Measurements from ENCODE around the gene ABT1.
A peak's percentile ranks its signal among the peaks of the same experiment; 100 is the strongest.

Gene ABT1

DNA sequence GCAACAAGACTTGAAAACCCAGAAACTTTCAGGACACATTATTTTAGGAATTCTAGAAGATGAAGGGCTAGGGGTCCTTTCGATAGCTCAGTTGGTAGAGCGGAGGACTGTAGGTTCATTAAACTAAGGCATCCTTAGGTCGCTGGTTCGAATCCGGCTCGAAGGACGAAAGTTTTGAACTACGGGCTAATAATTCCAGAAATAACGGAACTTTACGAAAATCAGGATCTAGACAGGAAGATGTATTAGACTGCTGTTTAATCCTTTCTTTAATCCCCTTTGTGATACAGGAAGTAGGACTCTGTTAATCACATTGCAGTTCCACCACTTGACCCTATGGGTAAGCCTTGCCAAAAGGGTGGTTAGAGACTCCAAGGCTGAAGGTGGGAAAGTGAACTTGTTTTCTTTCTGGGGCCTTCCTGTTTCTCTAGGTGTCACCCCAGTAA, 21.2 kb upstream of the ABT1 start:
- peak in 1 of 2 experiments; percentile 5 for DNase-seq

DNA sequence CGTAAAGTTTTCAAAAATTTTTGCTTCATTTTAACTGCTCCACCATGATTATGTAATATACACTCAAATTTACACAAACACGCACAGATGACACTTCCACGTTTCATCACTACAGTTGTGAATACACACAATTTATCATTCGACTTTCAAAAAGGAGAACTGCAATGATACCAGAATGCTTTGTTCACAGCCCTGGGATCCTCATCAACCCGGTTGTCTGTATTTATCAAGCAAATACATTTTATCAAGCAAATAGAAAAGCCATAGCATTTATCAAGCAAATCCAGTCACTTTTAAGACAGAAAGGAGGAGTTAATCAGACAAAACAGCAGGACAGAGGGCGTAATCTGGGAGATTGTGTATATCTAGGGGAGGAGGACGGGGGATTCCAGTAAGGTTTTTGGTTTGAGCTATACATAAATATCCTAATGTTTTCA, 20.3 kb upstream of the ABT1 start:
- no peak for DNase-seq

DNA sequence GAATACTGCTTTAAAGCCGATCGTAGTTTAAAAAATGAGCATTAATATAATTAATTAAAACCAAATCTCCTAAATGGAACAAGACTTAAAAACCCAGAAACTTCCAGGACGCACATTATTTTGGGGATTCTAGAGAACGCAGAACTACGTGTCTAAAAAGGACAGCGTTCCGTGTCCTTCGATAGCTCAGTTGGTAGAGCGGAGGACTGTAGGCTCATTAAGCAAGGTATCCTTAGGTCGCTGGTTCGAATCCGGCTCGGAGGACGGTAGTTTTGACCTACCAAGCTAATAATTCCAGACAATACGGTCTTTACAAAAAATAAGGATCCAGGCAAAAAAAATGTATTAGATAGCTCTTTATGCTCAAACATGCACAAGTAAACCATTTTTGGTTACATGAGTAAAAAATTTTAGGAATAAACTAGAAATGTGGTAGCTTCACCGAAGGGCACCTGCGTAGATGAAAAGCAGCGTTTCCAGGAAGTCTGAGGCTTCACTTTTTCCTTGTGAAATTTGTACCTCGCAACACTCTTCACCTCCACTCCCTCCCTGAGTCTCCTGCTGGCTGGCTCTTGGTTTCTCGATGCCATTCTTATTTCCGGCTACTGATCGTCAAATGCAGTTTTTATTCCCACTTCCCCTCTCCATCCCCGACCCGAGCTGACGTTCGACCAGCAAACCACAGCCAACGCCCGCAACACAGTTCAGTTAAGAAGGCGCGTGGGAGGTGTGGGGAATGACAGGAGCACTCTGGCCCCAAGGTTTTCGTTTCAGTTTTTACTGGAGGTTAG, 19.6 kb upstream of the ABT1 start:
- no peak for DNase-seq

DNA sequence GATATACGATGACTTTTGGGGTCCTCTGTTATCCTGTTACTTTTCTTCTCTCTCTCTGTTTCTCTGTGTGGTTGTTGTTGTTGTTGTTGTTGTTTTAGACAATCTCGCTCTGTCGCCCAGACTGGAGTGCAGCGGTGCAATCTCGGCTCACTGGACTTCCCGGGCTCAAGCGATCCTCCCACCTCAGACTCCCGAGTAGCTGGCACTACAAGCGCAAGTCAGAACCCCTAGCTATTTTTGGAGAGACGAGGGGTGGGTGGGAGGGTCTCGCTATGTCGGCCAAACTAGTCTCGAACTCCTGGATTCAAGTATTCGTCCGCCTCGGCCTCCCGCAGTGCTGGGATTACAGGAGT, 19.1 kb upstream of the ABT1 start:
- no peak for DNase-seq

DNA sequence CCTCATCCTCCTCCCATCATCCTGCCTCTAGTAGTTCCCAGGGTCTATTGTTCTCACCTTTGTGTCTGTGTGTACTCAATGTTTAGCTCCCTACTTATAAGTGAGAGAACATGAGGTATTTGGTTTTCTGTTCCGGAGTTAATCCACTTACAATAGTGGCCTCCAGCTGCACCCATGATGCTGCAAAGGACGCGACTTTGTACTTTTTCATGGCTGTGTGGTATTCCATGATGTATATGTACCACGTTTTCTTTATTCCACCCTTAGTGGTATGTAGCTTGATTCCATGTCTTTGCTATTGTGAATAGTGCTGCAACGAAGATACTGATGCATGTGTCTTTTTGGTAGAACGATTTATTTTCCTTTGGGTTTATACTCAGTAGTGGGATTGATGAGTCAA, 18.5 kb upstream of the ABT1 start:
- DNase-seq: no peak

DNA sequence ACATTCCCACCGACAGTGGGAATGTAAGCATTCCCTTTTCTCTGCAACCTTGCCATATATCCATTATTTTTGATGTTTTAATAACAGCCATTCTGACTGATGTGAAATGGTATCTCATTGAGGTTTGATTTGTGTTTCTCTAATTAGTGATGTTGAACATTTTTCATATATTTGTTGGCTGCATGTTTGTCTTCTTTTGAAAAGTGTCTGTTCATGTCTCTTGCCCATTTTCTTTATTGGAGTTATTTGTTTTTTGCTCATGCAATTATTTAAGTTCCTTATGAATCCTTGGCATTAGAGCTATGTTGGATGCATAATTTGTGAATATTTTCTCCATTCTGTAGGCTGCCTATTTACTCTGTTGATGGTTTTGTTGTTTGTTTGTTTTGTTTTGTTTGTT, 18.0 kb upstream of the ABT1 start:
- no peak for DNase-seq

DNA sequence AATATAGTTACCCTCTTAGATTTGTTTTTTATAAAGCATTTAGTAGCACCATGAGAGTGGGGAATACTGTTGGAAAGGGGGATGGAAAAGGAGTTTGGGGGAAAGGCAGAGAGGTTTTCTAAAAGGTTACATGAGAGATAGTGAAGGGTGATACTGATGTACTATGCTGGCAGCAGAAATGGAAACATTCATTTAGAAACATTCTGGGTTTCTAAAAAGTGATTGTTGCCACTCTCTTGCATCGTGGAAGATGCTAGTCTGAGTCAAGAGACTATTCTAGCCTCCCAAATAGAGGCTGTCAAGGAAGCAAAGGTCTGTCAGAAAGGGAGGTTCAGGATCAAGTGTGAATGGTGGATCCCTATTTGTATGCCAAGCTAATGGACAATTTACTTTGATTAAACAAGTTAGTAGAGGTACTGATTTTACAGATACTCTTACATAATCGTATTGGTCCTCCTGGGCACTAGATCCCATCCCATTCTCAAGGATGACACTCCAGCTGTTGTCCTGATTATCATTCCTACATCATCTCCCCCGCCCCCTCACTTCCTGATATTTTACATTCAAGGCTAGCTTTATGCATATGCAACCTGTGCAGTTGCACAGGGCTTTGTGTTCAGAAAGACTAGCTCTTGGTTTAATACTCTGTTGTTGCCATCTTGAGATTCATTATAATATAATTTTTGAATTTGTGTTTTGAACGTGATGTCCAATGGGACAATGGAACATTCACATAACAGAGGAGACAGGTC, 15.4 kb upstream of the ABT1 start:
- no peak for DNase-seq

DNA sequence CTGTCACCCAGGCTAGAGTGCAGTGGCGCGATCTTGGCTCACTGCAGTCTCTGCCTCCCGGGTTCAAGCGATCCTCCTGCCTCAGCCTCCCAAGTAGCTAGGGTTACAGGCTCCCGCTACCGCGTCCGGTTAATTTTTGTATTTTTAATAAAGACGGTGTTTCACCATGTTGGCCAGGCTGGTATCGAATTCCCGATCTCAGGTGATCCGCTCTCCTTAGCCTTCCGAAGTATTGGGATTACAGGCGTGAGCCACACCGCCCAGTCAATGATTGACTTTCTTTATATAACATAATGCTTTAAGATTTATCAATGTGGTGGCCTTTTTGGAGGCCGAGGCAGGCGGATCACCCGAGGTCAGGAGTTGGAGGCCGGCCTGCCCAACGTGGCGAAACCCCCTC, 7.8 kb upstream of the ABT1 start:
- no peak for DNase-seq

DNA sequence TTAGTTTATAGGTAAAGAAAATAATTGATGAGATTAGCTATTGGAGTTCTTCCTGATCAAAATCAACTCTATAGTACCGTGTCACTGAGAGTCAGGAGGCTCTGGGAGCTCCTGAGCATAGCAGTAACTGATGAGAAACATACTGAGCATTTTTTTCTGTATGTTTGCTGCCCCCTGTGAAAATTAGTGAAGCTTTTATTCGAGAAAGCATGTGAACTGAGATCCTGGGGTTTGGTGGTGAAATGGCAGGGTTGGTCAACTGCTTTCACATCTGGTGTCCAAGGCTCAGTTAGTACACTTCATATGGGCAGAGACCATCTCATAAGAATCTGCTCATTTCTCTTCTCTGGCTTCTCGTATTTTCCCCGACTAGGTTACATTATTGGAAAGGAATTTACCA, 4.1 kb upstream of the ABT1 start:
- peak in 1 of 2 experiments; percentile 18 for DNase-seq

DNA sequence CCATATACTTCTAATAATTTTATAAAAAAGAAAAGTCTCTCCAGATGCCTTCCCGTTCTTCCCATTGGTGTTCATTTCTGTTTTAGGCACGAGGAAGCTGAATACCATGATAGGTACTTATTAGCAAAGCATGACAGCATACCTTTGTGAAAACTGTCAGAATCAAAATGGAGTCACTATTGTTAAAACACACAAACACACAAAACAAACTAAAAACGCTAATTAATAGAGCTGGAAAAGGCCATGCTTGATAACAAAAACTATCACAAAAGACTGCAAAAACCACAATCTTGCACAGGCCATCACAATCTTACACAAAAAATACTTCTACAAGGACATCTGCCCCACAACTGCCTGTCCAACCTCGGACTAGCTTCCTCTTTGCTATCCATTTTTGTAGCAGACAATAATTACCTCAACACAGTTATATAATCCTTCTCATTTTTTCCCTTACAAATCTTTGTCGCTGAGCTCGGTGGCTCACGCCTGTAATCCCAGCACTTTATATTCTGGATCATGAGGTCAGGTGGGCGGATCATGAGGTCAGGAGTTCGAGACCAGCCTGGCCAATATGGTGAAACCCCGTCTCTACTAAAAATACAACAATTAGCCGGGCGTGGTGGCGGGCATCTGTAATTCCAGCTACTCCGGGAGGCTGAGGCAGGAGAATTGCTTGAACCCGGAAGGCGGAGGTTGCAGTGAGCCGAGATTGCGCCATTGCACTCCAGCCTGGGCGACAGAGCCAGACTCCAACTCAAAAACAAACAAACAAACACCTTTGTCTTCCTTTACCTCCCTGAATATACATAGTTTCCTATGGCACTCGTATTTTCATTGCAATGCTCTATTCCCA, 3.2 kb upstream of the ABT1 start:
- DNase-seq: no peak

DNA sequence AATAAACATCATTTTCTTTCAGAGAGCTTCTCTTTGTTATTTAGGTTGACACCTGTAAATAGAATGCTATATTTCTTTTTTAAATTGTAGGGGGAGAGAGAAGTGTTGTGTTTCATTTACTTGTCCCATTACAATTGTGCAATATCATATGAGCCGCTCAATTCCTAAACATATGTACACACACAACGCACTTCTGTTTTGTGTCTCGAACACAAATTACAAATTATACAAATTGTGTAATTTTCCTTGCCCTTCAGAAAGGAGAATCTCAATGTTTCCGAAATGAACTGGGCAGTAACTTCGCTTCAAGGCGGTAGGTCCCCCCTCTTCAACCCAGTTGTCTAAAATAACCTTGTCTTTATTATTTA, 2.6 kb upstream of the ABT1 start:
- no peak for DNase-seq

DNA sequence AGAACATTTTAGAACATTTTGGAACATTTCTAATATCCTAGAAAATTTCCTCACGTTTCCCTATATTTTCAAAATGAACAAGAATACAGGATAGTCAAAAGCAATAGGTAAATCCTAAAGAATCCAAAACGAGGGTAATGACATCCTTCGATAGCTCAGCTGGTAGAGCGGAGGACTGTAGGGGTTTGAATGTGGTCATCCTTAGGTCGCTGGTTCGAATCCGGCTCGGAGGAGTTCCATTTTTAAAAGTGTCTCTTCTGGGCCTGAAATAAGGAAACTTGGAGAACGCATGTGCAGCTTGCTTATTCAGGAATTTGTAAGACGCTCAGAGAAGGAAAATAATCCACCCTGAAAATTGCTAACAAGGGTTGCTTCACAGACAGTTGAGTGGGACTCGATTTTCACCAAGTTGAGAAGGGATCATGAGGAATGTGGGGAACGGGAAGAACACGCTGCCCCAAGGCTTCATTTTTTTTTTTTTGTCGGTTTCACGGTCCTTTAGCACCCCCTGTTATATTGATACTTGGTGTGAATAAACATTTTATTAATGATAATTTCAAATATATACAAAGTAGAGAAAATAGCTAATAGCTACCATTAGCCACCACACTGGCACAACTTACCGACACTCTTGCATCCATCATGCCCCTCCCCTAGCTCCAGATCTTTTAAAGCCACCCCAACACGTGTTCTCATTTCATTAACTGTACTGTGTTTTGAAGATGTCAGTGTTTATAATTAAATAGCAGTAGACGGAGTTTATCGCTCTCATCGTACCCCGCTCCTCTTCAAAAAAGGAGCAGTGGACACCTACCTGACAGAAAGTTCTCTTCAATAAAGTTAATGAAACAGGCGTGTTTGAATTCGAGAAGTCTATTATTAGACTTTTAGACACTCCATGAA, 1.8 kb upstream of the ABT1 start:
- peak; percentile 31 to 53 for DNase-seq

DNA sequence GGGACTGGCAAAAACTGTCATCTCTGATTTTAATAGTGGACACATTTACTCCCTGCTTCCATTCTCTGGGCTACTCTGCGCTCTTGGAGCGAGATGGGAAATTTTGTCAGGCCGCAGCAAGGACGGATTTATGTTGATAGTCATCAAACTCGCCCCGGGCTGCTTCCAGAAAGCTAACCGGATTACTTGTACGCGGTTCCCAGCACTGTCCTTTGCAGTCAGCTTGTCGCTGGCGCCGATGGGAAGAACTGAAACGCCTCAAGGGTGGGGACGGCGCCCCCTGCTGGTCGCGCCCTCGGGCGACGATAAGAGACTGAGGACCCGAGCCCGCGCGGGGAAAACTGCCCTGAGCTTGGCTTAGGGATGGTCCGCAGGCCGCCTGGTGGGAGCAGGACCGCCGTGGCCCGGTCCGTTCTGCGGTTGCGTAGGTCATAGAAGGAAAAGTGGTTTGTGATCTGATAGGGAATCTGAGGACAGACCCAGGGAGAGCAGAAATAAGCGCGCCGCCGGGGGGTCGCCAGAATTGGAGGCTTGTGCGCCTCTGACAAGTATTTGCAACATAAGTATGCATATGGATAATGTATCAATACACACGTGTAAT, 984 bp upstream of the ABT1 start:
- peak; percentile 66 to 82 for DNase-seq

DNA sequence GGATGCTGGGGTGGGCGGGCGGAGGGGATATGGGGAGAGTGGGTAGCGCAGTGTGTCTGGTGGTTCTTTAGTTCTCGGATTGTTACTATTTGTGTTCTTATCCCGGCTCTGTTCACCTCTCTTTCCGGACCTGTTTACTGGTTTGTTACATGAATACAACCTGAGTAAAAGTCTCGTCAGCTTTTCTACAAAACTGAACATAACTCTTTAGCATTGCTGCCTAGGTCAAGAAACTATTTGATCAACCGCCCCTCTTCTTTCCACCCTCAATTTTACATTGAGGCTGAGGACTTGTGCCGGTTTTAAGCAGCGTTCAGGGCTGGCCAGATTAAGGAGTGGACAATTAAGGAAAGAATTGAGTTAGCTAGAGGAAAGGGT, 625 bp downstream of the ABT1 start:
- no peak for DNase-seq

DNA sequence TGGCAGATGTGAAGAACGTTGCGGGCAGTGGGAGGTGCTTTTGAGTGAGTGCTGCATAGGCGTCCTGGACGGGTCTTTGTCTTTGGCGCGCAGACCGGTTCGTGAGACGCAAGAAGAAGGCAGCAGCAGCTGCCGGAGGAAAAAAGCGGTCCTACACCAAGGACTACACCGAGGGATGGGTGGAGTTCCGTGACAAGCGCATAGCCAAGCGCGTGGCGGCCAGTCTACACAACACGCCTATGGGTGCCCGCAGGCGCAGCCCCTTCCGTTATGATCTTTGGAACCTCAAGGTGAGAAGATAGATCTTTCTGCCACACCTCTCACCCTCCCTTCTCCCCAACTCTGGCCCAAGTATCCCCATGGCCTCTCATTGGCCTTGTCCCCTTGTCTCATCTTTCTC, 1.1 kb downstream of the ABT1 start:
- no peak for DNase-seq

DNA sequence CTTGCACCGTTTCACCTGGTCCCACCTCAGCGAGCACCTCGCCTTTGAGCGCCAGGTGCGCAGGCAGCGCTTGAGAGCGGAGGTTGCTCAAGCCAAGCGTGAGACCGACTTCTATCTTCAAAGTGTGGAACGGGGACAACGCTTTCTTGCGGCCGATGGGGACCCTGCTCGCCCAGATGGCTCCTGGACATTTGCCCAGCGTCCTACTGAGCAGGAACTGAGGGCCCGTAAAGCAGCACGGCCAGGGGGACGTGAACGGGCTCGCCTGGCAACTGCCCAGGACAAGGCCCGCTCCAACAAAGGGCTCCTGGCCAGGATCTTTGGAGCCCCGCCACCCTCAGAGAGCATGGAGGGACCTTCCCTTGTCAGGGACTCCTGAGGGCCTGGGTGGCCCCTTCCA, 1.5 kb downstream of the ABT1 start:
- DNase-seq: no peak

DNA sequence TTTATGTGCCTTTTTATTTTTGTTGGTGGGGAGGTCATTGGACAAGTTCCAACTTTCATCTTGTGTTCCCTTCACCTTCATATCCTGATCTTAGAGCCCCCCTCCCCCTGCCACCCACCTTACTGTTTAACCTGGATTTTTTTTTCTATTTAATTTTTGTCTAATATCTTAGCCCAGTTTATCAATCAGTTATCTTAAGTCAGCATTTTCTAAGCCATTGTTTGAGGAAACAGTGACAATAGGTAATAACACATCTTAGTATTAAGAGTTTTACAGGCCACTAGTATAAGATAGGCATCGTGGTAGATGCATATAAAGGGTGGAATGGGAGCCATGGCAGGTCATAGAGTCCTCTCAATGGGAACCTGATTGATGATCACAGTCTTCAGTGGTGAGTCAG, 2.4 kb downstream of the ABT1 start:
- no peak for DNase-seq

DNA sequence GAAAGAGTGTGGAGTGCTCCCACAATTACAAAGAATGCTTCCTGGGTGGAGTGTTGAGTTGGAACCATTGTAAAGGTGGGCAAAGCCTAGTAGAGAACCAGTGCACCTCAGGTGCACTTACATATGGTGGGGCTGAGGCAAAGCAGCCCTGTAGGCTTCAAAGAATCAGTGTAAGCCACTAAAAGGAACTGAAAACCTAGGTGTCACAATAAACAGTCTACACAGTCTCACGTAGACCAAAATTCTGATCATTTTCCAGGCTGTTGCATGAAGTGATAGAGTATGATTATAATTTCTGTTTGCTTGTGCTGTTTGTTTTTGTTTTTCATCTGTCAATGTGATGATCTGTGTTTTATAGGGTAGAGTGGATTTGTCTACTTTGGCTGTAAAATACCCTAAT, 2.8 kb downstream of the ABT1 start:
- DNase-seq: no peak

DNA sequence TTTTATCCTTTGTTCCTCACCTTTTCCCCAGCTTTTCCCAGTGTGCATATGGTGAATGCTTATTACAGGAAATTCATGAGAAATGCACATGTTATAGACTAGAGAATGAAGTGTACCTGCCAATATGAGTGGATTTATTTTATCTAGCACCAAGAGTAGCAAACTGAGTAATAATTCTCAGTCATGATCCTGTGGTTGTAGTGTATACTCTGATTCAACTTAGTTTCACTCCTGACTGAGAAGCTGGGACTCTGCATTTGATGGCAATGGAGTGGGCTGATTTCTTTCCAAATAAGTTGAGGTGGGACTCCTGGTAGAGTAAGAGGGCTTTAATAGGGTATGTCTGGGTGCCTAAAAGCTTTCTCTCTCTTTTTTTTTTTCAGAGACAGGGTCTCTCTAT, 4.0 kb downstream of the ABT1 start:
- no peak for DNase-seq

DNA sequence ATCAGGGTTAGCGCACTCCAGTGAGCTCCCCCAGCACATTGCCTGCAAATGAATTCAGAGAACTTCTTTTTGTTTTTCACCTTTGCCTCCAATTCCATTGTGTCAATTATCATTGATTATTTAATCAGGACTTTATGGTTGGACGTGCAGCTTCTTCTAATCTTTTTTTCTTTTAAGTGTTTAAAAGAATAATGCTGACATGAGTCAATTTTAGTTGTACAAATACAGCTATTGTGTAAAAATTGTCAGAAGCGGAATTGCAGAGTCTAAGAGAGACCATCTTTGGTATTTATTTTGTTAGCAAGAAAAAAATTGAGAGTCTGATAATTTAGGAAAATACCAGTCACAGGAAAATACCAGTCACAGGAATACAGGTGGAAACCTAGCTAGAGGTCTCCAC, 5.5 kb downstream of the ABT1 start:
- no peak for DNase-seq

DNA sequence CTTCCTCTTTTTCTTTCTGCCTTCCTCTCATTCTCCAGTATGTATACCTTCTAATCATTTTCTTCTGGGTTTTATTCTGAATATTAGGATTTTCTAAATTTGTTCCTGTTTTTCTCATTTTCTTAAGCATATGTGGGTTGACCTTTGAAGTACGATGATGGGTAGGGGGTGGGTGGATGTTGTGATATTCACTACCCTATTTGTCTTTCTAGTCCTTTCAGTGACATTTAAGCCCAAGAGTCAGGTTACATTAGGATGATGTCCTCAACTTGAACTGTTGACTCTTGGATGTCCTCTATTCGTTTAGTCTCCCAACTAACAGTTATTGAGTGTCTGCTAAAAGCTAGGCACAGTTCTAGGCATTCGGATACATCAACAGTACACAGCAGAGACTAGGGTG, 7.3 kb downstream of the ABT1 start:
- no peak for DNase-seq

DNA sequence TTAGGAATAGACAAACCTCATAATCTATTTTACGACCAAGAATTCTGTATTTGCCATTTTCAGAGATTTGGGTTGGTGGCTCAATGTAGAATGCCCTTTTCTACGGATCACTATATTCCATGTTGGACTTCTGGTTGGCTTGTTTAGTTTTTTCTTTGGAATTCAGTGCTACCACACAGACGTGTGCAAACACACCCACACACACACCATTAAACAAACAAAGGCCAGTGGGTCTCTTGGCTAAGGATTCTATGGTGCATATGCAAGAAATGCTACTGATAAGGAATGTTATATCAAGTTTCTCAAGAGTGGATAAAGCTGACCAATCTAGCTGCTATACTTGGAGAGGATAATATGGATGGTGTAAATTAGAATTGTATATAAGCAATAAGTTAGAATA, 8.0 kb downstream of the ABT1 start:
- no peak for DNase-seq

Data from SW 1271 (cell line).